ENCODE results near the gene NUDT21. TPM values are rescaled to one million over a fixed set of nuclear protein-coding genes. Genes with fewer than 3 reads are reported as not detected.

The NUDT21 gene
- total and polyA plus RNA-seq, 10 of the 15 experiments (the other 5 are each of a cell fraction or from before 2014, with no cell fraction given), result 70.1 to 229 (median 127) TPM

GRCh38 chr16:56389554-56389953 lies 61.6 kb downstream of the NUDT21 start:
- Histone ChIP-seq H2AFZ (ENCODE audit: control insufficient read depth, low read depth, low read length) (no peak overlapping the region), H3K27ac (ENCODE audit: control insufficient read depth, insufficient read depth) (no peak overlapping the region), H3K4me3 (no peak overlapping the region), H3K4me1 (ENCODE audit: control insufficient read depth, insufficient read depth, low read length) (no peaks in the 10 kb centered on the region), H3K9ac (ENCODE audit: control insufficient read depth, insufficient read depth, low read length) (no peak overlapping the region), H3K27me3 (replicated peaks in 1 of 2; ENCODE audit: control insufficient read depth in 2 of 2, insufficient read depth in 2 of 2, low read length in 1 of 2) (no peaks in the 10 kb centered on the region), H4K20me1 (ENCODE audit: control insufficient read depth, insufficient read depth) (no peaks in the 10 kb centered on the region), H3K9me3 (replicated peaks; ENCODE audit: control insufficient read depth, insufficient read depth, low read length) (no peaks in the 10 kb centered on the region), H3K79me2 (ENCODE audit: control insufficient read depth, insufficient read depth, low read length) (no peaks in the 10 kb centered on the region), H3K36me3 (ENCODE audit: control insufficient read depth in 2 of 2, insufficient read depth in 2 of 2, low read length in 1 of 2) (peaks cover 6 to 15% of the 10 kb centered on the region in 2 experiments), H3K4me2 (ENCODE audit: control insufficient read depth, insufficient read depth) (no peak overlapping the region)
- ChIA-PET SMC1A (ENCODE audit: uncharacterized antibody, unreplicated experiment) (interaction anchor here (1.5 kb wide), 1 partner anchor 11 kb away, joined by 4 read pairs; no protein-coding TSS in a partner anchor), CTCF (interaction anchor here (1.7 kb wide), 1 partner anchor 15 kb away, joined by 3 read pairs; no protein-coding TSS in a partner anchor), RAD21 (ENCODE audit: unreplicated experiment) (no interaction called here), POLR2A (no interaction called here)
- in situ Hi-C loops (cut with MboI), result no loop called here
- ATAC-seq (no peak), FAIRE-seq (no peak), DNase-seq (ENCODE audit: low read depth, low spot score) (no peak)
- WGBS (ENCODE audit: insufficient coverage, insufficient replicate concordance, low lambda C conversion rate, missing lambda C conversion rate), result 100% methylated on average over 3 of the region's 3 CpGs
- intact Hi-C loops (cut with micrococcal nuclease; ENCODE audit: unreplicated experiment), result no loop called here
- no TSS peak for BruUV-seq (replicated peaks)
- TF ChIP-seq FOXK2 (IDR thresholded peaks at IDR 0.05) (0 out of 2 replicates have a peak, but pooled peaks have one; percentile 10), POLR2A (IDR thresholded peaks at IDR 0.05; ENCODE audit: low read depth, low read length) (no peak)

GRCh38 chr16:56388209-56388608 lies 62.9 kb downstream of the NUDT21 start:
- intact Hi-C loops (cut with micrococcal nuclease; ENCODE audit: unreplicated experiment), result no loop called here
- in situ Hi-C loops (cut with MboI), result no loop called here
- ChIA-PET RAD21 (ENCODE audit: unreplicated experiment) (no interaction called here), POLR2A (no interaction called here), CTCF (interaction anchor here (1.7 kb wide), 1 partner anchor 16 kb away, joined by 3 read pairs; no protein-coding TSS in a partner anchor), SMC1A (ENCODE audit: uncharacterized antibody, unreplicated experiment) (interaction anchor here (0.9 to 1.6 kb wide), 3 partner anchors 9 to 26 kb away, joined by 3 to 4 read pairs (median 4); no protein-coding TSS in a partner anchor)
- Histone ChIP-seq H3K79me2 (ENCODE audit: control insufficient read depth, insufficient read depth, low read length) (no peaks in the 10 kb centered on the region), H3K9me3 (replicated peaks; ENCODE audit: control insufficient read depth, insufficient read depth, low read length) (no peaks in the 10 kb centered on the region; the same call in 2 of the 3 replicates), H4K20me1 (ENCODE audit: control insufficient read depth, insufficient read depth) (no peaks in the 10 kb centered on the region), H3K27me3 (replicated peaks in 1 of 2; ENCODE audit: control insufficient read depth in 2 of 2, insufficient read depth in 2 of 2, low read length in 1 of 2) (no peaks in the 10 kb centered on the region), H3K36me3 (ENCODE audit: control insufficient read depth in 2 of 2, insufficient read depth in 2 of 2, low read length in 1 of 2) (peaks cover 9 to 26% of the 10 kb centered on the region in 2 experiments), H2AFZ (ENCODE audit: control insufficient read depth, low read depth, low read length) (no peak overlapping the region), H3K4me2 (ENCODE audit: control insufficient read depth, insufficient read depth) (no peak overlapping the region), H3K4me3 (no peak overlapping the region), H3K9ac (ENCODE audit: control insufficient read depth, insufficient read depth, low read length) (no peak overlapping the region), H3K27ac (ENCODE audit: control insufficient read depth, insufficient read depth) (no peak overlapping the region), H3K4me1 (ENCODE audit: control insufficient read depth, insufficient read depth, low read length) (no peaks in the 10 kb centered on the region)
- TF ChIP-seq SMARCA5 (IDR thresholded peaks at IDR 0.05), result no peak
- no peak for TF ChIP-seq DPF2 (IDR thresholded peaks at IDR 0.05)
- no peak for TF ChIP-seq ZNF207 (IDR thresholded peaks at IDR 0.05; ENCODE audit: borderline replicate concordance)
- no peak for TF ChIP-seq POU2F2 (IDR thresholded peaks at IDR 0.05; ENCODE audit: borderline replicate concordance, low read depth, low read length)
- no peak for TF ChIP-seq MEF2B (IDR thresholded peaks at IDR 0.05; ENCODE audit: partially characterized antibody, poor library complexity, severe bottlenecking)
- TF ChIP-seq ELK1 (IDR thresholded peaks at IDR 0.05; ENCODE audit: low read depth, low read length), result no peak
- no peak for TF ChIP-seq IKZF2 (IDR thresholded peaks at IDR 0.05)
- no peak for TF ChIP-seq STAT3 (IDR thresholded peaks at IDR 0.05; ENCODE audit: low read depth, low read length)
- TF ChIP-seq USF2 (IDR thresholded peaks at IDR 0.05; ENCODE audit: borderline replicate concordance, low read depth, low read length), result no peak
- no peak for TF ChIP-seq RAD51 (IDR thresholded peaks at IDR 0.05)
- FAIRE-seq, result no peak
- ATAC-seq, result no peak
- no TSS peak for BruUV-seq (replicated peaks)
- no peak for DNase-seq (ENCODE audit: low read depth, low spot score)

Measured in GM12878 (cell line).